Tibial nerve (tissue), 4 donors: ENCODE measurements around the gene CCDC15.

Source experiments
- EP300 ChIP-seq, 2 donors: sonication (generic); formaldehyde crosslinking; IDR thresholded peaks; one replicate each; pipeline ENCODE4 v1.6.1; 2017; ENCODE audit warnings: antibody characterized with exemption in 2 of 2, mild to moderate bottlenecking in 1 of 2
- POLR2A ChIP-seq, 2 donors: fragments of 450-650 bp; IDR thresholded peaks; one replicate each; pipeline ENCODE4 v1.6.1; 2017; ENCODE audit warnings: antibody characterized with exemption in 2 of 2, mild to moderate bottlenecking in 2 of 2, moderate library complexity in 2 of 2
- TF ChIP-seq, protein P1 (sequence below), 5 experiments: fragments of 200-600 bp in 3 of 5; fragments of 450-650 bp in 2 of 5; sonication (generic) in 3 of 5; IDR thresholded peaks; one replicate each; pipeline ENCODE4 v1.5.1; 2016 to 2019; ENCODE audit warnings: antibody characterized with exemption in 5 of 5, mild to moderate bottlenecking in 3 of 5, moderate library complexity in 2 of 5

GRCh38 chr11:125001079-125001778 lies 47.2 kb downstream of the CCDC15 start:
- TF ChIP-seq, protein P1, sequence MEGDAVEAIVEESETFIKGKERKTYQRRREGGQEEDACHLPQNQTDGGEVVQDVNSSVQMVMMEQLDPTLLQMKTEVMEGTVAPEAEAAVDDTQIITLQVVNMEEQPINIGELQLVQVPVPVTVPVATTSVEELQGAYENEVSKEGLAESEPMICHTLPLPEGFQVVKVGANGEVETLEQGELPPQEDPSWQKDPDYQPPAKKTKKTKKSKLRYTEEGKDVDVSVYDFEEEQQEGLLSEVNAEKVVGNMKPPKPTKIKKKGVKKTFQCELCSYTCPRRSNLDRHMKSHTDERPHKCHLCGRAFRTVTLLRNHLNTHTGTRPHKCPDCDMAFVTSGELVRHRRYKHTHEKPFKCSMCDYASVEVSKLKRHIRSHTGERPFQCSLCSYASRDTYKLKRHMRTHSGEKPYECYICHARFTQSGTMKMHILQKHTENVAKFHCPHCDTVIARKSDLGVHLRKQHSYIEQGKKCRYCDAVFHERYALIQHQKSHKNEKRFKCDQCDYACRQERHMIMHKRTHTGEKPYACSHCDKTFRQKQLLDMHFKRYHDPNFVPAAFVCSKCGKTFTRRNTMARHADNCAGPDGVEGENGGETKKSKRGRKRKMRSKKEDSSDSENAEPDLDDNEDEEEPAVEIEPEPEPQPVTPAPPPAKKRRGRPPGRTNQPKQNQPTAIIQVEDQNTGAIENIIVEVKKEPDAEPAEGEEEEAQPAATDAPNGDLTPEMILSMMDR (IDR thresholded peaks at IDR 0.05): no peak
- TF ChIP-seq POLR2A (IDR thresholded peaks at IDR 0.05): no peak
- no peak for TF ChIP-seq EP300 (IDR thresholded peaks at IDR 0.05)
